Measurements from ENCODE around the gene PLIN1.

- TF ChIP-seq EZH2 (IDR thresholded peaks at IDR 0.05; ENCODE audit: low read length, missing control alignments) (no peak), CTCF (conservative IDR thresholded peaks at IDR 0.05 in 1 of 2, IDR thresholded peaks at IDR 0.05 in 1 of 2; ENCODE audit: low read depth in 1 of 2, low read length in 2 of 2) (no peak)
Observed at GRCh38 chr15:89693091-89693490, 13.9 kb upstream of the PLIN1 start.
